SK-N-SH (cell line): ENCODE data around the gene HDLBP.

ENCODE experiments used
- CHD2 ChIP-seq: fragments of 150-350 bp; IDR thresholded peaks from 2 replicates; pipeline ENCODE4 v1.6.1; 2018; ENCODE audit warnings: low read length; ENCODE audit not compliant: partially characterized antibody
- CTCF ChIP-seq: fragments of 200-600 bp; sonication (generic); IDR thresholded peaks from 2 replicates; pipeline ENCODE4 v1.6.1; 2017; ENCODE audit warnings: antibody characterized with exemption, mild to moderate bottlenecking, moderate library complexity
- FOSL2 ChIP-seq: IDR thresholded peaks from 2 replicates; pipeline ENCODE4 v1.4.0; 2012; ENCODE audit warnings: low read depth, mild to moderate bottlenecking, moderate library complexity, borderline replicate concordance
- FOXJ3 ChIP-seq: sonication (generic); formaldehyde crosslinking; IDR thresholded peaks from 2 replicates; pipeline ENCODE4 v1.5.1; 2020; ENCODE audit warnings: mild to moderate bottlenecking, missing genetic modification reagents
- JUND ChIP-seq: IDR thresholded peaks from 2 replicates; pipeline ENCODE4 v1.4.0; 2012
- MAX ChIP-seq: IDR thresholded peaks from 2 replicates; pipeline ENCODE4 v1.4.0; 2012; ENCODE audit warnings: low read depth
- NFIC ChIP-seq: IDR thresholded peaks from 2 replicates; pipeline ENCODE4 v1.4.0; 2012; ENCODE audit warnings: borderline replicate concordance
- POLR2AphosphoS5 ChIP-seq: IDR thresholded peaks from 2 replicates; pipeline ENCODE4 v1.6.1; 2012; ENCODE audit warnings: low read depth, low read length
- TEAD4 ChIP-seq: IDR thresholded peaks from 2 replicates; pipeline ENCODE4 v1.4.0; 2012; ENCODE audit warnings: mild to moderate bottlenecking, borderline replicate concordance; ENCODE audit not compliant: insufficient read depth
- USF1 ChIP-seq: IDR thresholded peaks from 2 replicates; pipeline ENCODE4 v1.4.0; 2012; ENCODE audit warnings: low read depth, borderline replicate concordance
- USF2 ChIP-seq: fragments of 150-350 bp; IDR thresholded peaks from 2 replicates; pipeline ENCODE4 v1.6.1; 2017; ENCODE audit warnings: antibody characterized with exemption, low read length, low read depth, borderline replicate concordance
- YY1 ChIP-seq: IDR thresholded peaks from 2 replicates; pipeline ENCODE4 v1.4.0; 2012; ENCODE audit warnings: low read depth, mild to moderate bottlenecking

- TF ChIP-seq POLR2AphosphoS5 = no peak
- TF ChIP-seq CTCF = no peak
- TF ChIP-seq YY1 = no peak
- TF ChIP-seq FOSL2 = no peak
- no peak for TF ChIP-seq NFIC
- no peak for TF ChIP-seq USF1
- TF ChIP-seq FOXJ3 (CRISPR knock-in tag) = no peak
- TF ChIP-seq JUND = no peak
- no peak for TF ChIP-seq CHD2
- TF ChIP-seq TEAD4 = no peak
- no peak for TF ChIP-seq USF2
- TF ChIP-seq MAX = no peak
Measured at GRCh38 chr2:241228081-241228859, 87.2 kb downstream of the HDLBP start.
